ENCODE results near the gene GNG12. TPM values are rescaled to one million over a fixed set of nuclear protein-coding genes. Genes with fewer than 3 reads are reported as not detected.
"Not testable (repeated sequence)": the region's sequence is repeated elsewhere in the genome, so short reads cannot be mapped to it uniquely, and the experiment has no call there.

GNG12 gene
- total RNA-seq, 1 donor, result 201 TPM

DNA sequence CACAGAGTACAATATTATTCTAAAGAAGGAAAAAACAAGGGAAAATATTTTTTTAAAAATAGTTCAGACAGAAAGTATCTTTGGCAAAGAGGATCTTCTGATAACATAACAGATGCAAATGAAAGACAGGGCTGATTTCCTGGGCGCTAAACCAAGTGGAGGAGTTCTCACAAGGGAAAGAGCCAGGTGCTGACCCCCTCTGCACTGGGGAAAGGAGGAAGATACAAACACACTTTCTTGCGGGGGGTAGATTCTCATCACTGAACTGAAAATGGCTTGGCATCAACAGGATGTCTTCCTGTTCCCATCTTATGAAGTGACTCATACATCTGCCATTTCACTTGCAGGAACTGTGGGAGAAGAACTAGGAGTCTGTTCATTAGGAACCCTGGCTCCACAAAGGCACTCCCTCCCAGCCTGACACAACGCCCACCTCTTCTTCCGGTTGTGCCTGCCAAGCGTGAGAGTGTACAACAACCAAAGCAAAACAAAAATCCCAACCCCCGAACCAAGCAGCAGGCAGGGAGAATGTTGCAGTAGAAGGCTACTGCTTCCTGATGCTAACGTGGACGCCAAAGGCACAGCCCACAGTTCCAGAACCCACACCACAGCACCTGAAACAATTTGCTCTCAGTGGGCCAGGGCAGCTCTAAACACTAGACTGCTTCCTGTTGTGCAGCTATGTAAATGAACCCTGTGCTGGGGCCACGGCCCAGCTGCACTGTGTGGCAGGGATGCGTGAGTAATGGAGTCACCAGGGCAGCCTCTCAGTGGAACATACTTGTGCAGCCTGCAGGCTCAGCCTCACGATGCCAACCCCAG lies 97.2 kb downstream of the GNG12 start:
- peak; percentile 88 for DNase-seq (ENCODE audit: low read depth)
- TF ChIP-seq, protein P1, sequence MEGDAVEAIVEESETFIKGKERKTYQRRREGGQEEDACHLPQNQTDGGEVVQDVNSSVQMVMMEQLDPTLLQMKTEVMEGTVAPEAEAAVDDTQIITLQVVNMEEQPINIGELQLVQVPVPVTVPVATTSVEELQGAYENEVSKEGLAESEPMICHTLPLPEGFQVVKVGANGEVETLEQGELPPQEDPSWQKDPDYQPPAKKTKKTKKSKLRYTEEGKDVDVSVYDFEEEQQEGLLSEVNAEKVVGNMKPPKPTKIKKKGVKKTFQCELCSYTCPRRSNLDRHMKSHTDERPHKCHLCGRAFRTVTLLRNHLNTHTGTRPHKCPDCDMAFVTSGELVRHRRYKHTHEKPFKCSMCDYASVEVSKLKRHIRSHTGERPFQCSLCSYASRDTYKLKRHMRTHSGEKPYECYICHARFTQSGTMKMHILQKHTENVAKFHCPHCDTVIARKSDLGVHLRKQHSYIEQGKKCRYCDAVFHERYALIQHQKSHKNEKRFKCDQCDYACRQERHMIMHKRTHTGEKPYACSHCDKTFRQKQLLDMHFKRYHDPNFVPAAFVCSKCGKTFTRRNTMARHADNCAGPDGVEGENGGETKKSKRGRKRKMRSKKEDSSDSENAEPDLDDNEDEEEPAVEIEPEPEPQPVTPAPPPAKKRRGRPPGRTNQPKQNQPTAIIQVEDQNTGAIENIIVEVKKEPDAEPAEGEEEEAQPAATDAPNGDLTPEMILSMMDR (IDR thresholded peaks at IDR 0.05; ENCODE audit: insufficient read depth, low read depth, low read length), result no peak
- H3K4me3 ChIP-seq (ENCODE audit: low read depth, low read length), result no peak overlapping the region

DNA sequence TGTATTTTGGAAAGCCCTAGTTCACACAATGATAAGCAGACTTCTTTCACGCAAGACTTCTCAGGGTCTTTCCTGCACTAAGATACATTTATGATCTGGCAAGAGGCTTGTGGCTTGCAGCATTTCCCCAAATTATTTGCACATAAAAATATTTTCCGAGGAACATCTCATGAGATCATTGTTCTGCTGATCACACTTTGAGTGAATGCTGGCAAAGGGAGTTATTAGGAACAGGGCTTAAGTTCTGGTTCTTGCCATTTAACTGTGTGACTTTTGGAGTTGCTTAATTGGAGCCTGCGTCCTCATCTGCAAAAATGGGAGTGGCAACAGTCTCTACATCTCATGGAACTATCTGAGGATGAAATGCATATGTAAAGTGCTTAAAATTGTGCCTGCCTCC lies 98.1 kb downstream of the GNG12 start:
- no peak overlapping the region for H3K4me3 ChIP-seq (ENCODE audit: low read depth, low read length)
- TF ChIP-seq, protein P1 (IDR thresholded peaks at IDR 0.05; ENCODE audit: insufficient read depth, low read depth, low read length), result no peak
- no peak for DNase-seq (ENCODE audit: low read depth)

DNA sequence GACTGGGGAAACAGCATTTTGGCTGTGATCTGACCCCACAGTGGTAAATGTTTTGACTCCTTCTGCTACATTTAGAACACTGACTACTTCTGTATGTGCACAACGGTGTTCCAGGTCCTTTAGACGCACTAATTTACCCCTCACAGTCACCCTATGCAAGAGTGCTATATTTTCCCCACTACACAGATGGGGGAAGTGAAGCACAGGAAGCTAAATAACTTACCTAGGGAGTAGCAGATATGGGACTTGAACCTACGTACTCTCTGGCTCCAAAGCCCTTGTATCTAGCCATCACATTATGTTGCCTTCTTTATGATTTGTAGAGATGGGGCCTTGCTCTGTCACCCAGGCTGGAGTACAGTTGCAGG lies 99.0 kb downstream of the GNG12 start:
- TF ChIP-seq, protein P1 (IDR thresholded peaks at IDR 0.05; ENCODE audit: insufficient read depth, low read depth, low read length), result no peak
- DNase-seq (ENCODE audit: low read depth), result no peak
- H3K4me3 ChIP-seq (ENCODE audit: low read depth, low read length), result no peak overlapping the region

DNA sequence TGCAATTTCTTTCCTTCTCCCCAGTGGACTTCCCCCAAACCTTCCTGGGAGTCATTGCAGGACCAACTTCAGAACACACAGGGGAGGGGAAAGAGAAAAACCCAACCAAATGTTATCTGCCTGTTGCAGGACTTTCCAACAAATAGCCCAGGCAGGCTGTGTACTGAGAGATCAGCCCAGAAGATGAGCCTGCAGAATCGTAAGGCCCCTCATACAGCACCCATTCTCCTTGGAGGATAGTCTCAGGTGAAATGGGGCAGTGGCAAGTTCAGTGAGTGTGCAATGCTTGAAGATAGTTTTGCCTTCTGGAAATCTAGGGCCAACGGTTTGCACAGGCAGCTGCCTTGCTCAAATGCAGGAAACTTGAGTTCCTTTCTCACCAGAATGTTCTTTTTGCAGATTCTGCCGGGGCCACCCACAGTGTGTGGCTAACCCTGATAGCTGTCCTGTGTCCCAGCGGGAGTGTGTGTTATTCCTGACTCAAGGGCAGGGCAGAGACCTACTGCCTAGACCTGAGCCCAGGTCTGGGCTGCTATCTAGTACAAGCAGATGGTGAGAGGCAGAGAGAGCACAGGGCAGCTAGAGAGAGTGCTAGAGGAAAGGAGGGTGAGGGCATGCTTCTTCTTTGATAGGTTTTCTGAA lies 99.5 kb downstream of the GNG12 start:
- H3K4me3 ChIP-seq (ENCODE audit: low read depth, low read length), result no peak overlapping the region
- TF ChIP-seq, protein P1 (IDR thresholded peaks at IDR 0.05; ENCODE audit: insufficient read depth, low read depth, low read length), result no peak
- DNase-seq (ENCODE audit: low read depth), result no peak

DNA sequence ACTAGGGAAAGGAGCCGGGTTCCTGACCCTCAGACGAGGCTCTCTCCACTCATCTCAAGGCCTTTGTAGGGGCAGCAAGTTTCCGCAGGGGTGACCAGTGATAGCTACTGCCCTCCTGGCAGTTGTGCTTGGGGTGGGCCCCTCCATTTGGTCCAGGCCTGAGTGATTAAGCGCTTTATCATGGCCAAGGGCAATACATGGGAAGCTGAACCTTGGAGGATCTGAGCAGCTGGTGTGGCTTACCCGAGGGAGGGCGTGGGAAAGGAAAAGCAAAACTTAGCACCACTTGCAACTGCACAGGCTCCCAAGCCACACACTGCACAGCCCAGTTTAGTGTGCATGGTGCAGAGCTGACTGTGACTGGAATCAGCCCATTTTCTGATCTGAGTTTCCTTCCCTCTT lies 100.5 kb downstream of the GNG12 start:
- no peak overlapping the region for H3K4me3 ChIP-seq (ENCODE audit: low read depth, low read length)
- TF ChIP-seq, protein P1 (IDR thresholded peaks at IDR 0.05; ENCODE audit: insufficient read depth, low read depth, low read length), result no peak
- DNase-seq (ENCODE audit: low read depth), result peak; percentile 91

DNA sequence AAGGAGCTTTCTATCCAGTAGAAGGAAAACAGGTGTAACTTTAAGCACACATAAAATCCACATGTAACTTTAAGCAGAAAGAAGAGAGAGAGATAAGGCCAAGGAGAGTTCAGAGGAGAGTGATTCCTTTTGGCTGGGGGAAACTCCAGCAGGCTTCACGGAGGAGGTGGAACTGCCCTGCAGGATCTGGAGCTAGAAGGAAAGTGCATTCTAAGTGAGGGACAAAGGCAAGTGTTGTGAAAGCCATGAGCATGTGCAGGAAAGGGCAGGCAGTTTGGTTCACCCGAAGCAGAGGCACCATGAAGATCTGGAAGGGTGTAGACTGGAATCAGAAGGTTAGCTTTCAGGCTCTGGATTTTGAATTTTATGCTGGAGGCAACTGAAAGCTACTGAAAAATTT lies 101.9 kb downstream of the GNG12 start:
- no peak for DNase-seq (ENCODE audit: low read depth)

DNA sequence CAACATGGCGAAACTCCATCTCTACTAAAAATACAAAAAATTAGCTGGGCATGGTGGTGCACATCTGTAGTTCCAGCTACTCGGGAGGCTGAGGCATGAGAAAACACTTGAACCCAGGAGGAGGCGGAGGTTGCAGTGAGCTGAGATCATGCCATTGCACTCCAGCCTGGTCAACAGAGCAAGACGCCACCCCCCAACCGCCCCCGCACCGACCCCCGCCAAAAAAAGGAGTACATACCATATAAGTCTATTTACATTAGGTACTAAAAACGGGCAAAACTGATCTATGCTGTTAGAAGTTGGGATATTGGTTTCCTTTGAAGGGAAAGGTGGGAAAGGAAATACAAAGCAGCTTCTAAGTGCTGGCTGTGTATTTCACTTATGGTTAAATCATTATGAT lies 103.0 kb downstream of the GNG12 start:
- not testable (repeated sequence) for DNase-seq (ENCODE audit: low read depth); H3K4me3 ChIP-seq (ENCODE audit: low read depth, low read length)

More for the DNA sequence above, 101.9 kb downstream of the GNG12 start:
- no peak overlapping the region for H3K4me3 ChIP-seq (ENCODE audit: low read depth, low read length)
- TF ChIP-seq, protein P1 (IDR thresholded peaks at IDR 0.05; ENCODE audit: insufficient read depth, low read depth, low read length), result no peak

All from fibroblast of villous mesenchyme (primary cell).